GM13976 (cell line): Measurements from ENCODE around the gene ASPSCR1.

Source experiments
- DNase-seq: peaks from one replicate; pipeline ENCODE4 v3.0.0; 2012; ENCODE audit warnings: low spot score
- CTCF ChIP-seq: IDR thresholded peaks from 2 replicates; pipeline ENCODE4 v1.5.1; 2012; ENCODE audit warnings: borderline replicate concordance, mild to moderate bottlenecking; ENCODE audit not compliant: insufficient read depth; ENCODE audit errors: extremely low read depth, missing control alignments, control extremely low read depth
- in situ Hi-C: fragments of 300-500 bp; cut with MboI; formaldehyde crosslinking; loops from one replicate; pipeline ENCODE4 v1.12.0; 2022; ENCODE audit warnings: low sequenced_read_pairs, mixed read lengths, inconsistent platforms; ENCODE audit not compliant: unreplicated experiment

The ASPSCR1 gene

GRCh38 chr17:82050152-82050760, 72.8 kb downstream of the ASPSCR1 start:
- no peak for TF ChIP-seq CTCF
- no peak for DNase-seq
- in situ Hi-C loops: no loop called here

- no peak for TF ChIP-seq CTCF
- DNase-seq: no peak
- in situ Hi-C loops: no loop called here
Observed at GRCh38 chr17:82050761-82051641, 73.6 kb downstream of the ASPSCR1 start.

DNA sequence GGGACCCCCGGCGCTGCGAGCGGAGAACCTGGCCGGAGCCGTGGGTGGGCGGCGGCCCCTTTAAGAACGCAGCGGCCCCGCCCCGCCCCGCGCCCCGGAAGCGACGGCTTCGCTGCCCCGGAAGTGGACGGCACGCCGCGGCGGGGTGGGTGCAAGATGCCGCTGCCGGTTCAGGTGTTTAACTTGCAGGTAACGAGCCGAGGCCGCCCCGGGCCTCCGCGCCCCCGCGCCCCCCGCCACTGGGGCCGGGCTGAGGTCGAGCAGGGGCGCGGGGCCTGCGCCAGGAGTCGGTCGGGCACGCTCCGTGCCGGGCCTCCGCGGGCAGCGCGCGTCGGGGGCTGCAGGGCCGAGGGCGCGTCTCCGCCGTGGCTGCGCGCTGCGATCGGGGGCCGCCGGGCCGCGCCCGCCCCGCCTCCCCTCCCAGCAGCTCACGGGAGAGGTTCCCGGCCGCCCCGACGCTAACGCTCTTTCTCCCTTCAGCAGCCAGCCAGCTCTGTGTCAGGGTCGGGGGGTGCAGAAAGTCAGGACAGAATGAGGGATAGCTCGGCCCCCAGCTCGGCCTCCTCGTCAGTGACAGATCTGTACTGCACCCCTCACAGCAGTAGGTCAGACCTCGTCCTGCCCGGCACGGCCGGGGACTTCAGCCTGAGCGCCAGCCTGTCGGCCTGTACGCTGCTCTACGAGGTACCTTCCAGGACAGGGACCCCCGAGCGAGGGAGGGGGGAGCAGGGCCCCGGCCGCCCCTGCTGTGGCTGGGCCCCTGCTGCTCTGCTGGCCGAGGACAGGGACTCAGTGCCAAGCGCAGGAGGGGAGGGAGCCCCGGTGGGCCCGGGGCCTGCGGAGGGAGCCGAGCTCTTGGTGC, 74.6 kb downstream of the ASPSCR1 start, which contains the start of the genes GPS1 and RFNG:
Gene GPS1, plus strand, starts transcription at position 123 of the 862 bp plus-strand sequence. Its CDS starts 34 bp downstream, at position 157.
Gene RFNG, minus strand, starts transcription at position 36 of the 862 bp plus-strand sequence. CDS start 45 bp downstream, outside the sequence.
- TF ChIP-seq CTCF: no peak
- peak; percentile 95 for DNase-seq
- in situ Hi-C loops: no loop called here

- in situ Hi-C loops: no loop called here
- no peak for TF ChIP-seq CTCF
- DNase-seq: no peak
Observed at GRCh38 chr17:82052638-82053059, 75.2 kb downstream of the ASPSCR1 start.

DNA sequence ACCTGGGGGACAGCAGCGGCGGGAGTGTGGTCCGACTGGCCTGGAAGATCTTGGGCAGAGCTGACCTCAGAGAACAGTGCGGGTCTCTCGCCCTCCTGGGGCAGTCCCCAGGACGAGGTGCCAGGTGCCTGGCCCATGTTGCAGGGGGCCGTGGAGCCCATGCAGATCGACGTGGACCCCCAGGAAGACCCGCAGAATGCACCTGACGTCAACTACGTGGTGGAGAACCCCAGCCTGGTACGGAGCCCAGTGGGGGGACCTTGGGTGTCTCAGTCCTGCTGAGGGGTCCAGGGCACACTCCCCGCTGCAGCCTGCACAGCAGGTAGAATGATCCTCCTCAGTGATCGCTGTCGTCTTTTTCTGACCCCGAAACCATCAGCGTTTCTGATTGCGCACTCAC, 75.7 kb downstream of the ASPSCR1 start:
- DNase-seq: no peak
- TF ChIP-seq CTCF: no peak
- in situ Hi-C loops: no loop called here
